ENCODE measurements around the gene MPO.

Gene MPO

DNA sequence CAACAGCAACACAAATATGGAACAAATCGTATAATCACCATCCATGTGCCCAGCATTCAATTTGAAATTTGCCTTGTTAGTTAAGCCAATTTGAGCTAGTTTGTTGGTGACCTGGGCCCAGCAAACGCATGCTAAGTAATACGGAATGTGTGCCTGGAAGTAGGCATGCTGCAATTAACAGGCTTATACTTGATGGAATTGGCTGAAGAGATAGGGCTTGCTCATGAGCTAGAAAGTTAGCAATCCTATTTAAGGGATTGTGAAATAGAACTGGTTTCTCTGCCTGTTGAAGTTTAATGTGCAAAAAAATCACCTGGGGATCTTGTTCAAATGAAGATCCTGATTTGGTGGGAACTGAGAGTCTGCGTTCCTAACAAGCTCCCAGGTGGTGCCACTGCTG is 50.9 kb downstream of the MPO start:
- no peak for TF ChIP-seq CTCF (IDR thresholded peaks at IDR 0.05; ENCODE audit: low read depth, low read length, missing control alignments)
- DNase-seq (ENCODE audit: low read depth) = no peak
- H3K4me3 ChIP-seq (ENCODE audit: low read depth, low read length) = no peak overlapping the region

DNA sequence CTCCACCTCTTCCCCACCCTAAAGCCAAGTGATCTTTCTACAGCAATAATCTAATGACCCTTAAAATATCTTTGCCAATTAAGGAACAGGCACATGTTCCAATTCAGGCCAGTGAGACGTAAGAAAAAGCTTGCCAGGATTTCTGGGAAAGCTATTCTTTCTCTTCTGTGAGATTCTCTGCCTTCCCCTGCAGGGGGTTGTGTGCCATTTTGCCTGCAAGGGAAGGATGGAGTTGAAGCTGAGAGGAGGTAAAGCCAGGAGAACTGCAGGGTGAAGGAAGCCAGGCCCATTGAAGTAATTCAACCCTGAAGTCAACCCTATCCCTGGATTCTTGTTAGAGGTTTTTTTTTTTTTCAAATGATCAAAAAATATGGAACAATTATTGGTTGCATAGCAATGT is 51.4 kb downstream of the MPO start:
- DNase-seq (ENCODE audit: low read depth) = no peak
- H3K4me3 ChIP-seq (ENCODE audit: low read depth, low read length) = no peak overlapping the region
- TF ChIP-seq CTCF (IDR thresholded peaks at IDR 0.05; ENCODE audit: low read depth, low read length, missing control alignments) = no peak

DNA sequence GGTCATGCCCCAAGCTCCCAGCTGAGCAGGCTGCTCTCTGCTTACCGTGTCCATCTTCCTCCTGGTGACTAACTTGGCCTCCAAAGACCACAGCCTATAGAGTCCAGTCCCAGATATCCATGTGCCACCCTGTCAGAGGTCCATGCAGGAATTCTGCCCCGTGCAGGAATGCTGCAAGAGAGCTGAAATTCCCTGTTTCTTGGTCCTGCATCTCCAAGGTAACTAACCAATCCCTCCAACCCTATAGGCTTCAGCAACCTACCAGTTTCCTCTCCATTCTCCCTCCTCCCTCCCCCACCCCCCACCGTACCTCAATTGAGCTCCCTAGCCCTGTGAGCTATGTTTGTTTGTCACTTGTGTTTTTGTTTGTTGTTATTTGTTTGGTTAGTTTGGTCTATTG is 52.1 kb downstream of the MPO start:
- no peak overlapping the region for H3K4me3 ChIP-seq (ENCODE audit: low read depth, low read length)
- no peak for TF ChIP-seq CTCF (IDR thresholded peaks at IDR 0.05; ENCODE audit: low read depth, low read length, missing control alignments)
- no peak for DNase-seq (ENCODE audit: low read depth)

GRCh38 chr17:58227733-58228132 is 53.0 kb downstream of the MPO start:
- no peak for DNase-seq (ENCODE audit: low read depth)
- no peak overlapping the region for H3K4me3 ChIP-seq (ENCODE audit: low read depth, low read length)
- TF ChIP-seq CTCF (IDR thresholded peaks at IDR 0.05; ENCODE audit: low read depth, low read length, missing control alignments) = no peak

GRCh38 chr17:58224315-58224714 is 56.4 kb downstream of the MPO start:
- no peak for TF ChIP-seq CTCF (IDR thresholded peaks at IDR 0.05; ENCODE audit: low read depth, low read length, missing control alignments)
- no peak for DNase-seq (ENCODE audit: low read depth)
- no peak overlapping the region for H3K4me3 ChIP-seq (ENCODE audit: low read depth, low read length)
